Esophagus squamous epithelium (tissue), 4 donors: ENCODE results near the gene ABHD8.
A peak's percentile ranks its signal among the peaks of the same experiment; 100 is the strongest.

Experiments used
- CTCF ChIP-seq, 6 experiments: fragments of 450-650 bp in 4 of 6; fragments of 200-600 bp in 2 of 6; sonication (generic) in 2 of 6; IDR thresholded peaks; one replicate each; pipeline ENCODE4 v1.5.1; 2016 to 2019; ENCODE audit warnings: antibody characterized with exemption in 6 of 6, mild to moderate bottlenecking in 4 of 6, moderate library complexity in 4 of 6
- POLR2A ChIP-seq, 4 donors: fragments of 450-650 bp; IDR thresholded peaks; one replicate each; pipeline ENCODE4 v1.6.1; 2017; ENCODE audit warnings: antibody characterized with exemption in 4 of 4, mild to moderate bottlenecking in 4 of 4, moderate library complexity in 3 of 4

- TF ChIP-seq CTCF (IDR thresholded peaks at IDR 0.05) (peak in 1 of 6 experiments; percentile 10), POLR2A (IDR thresholded peaks at IDR 0.05) (no peak)
These were observed 13.7 kb downstream of the ABHD8 start for GRCh38 chr19:17289489-17289888.
